NCI-H526 treated with DMSO at 0.1 percent for 48 hours (cell line): ENCODE results near the gene SLC25A11.
"Not testable (repeated sequence)": the region's sequence is repeated elsewhere in the genome, so short reads cannot be mapped to it uniquely, and the experiment has no call there.

ENCODE experiments used
- DNase-seq: peaks from one replicate; lab custom pipeline; 2025; lab: John Stamatoyannopoulos, UW

The SLC25A11 gene

GRCh38 chr17:4945176-4945943 lies 5.5 kb upstream of the SLC25A11 start:
- DNase-seq = no peak

GRCh38 chr17:4944554-4945175 lies 4.8 kb upstream of the SLC25A11 start:
- no peak for DNase-seq

- no peak for DNase-seq
Observed at GRCh38 chr17:4944163-4944553, 4.3 kb upstream of the SLC25A11 start.

GRCh38 chr17:4942760-4943508 lies 3.1 kb upstream of the SLC25A11 start:
- DNase-seq = no peak

- no peak for DNase-seq
Observed at GRCh38 chr17:4941319-4941610, 1.4 kb upstream of the SLC25A11 start.

- no peak for DNase-seq
Observed at GRCh38 chr17:4940555-4941318, 891 bp upstream of the SLC25A11 start.

- no peak for DNase-seq
Observed at GRCh38 chr17:4939546-4939795, 375 bp downstream of the SLC25A11 start.

- DNase-seq = no peak
Observed at GRCh38 chr17:4938688-4939545, 929 bp downstream of the SLC25A11 start.

GRCh38 chr17:4938069-4938491 lies 1.8 kb downstream of the SLC25A11 start:
- no peak for DNase-seq

GRCh38 chr17:4937553-4937952 lies 2.3 kb downstream of the SLC25A11 start:
- DNase-seq = no peak

GRCh38 chr17:4936436-4936835 lies 3.4 kb downstream of the SLC25A11 start:
- DNase-seq = no peak

- no peak for DNase-seq
Observed at GRCh38 chr17:4935650-4936049, 4.2 kb downstream of the SLC25A11 start.

- no peak for DNase-seq
Observed at GRCh38 chr17:4934173-4934979, 5.5 kb downstream of the SLC25A11 start.

- no peak for DNase-seq
Observed at GRCh38 chr17:4933646-4934045, 6.2 kb downstream of the SLC25A11 start.

GRCh38 chr17:4932756-4933155 lies 7.1 kb downstream of the SLC25A11 start:
- no peak for DNase-seq

- DNase-seq = no peak
Observed at GRCh38 chr17:4931963-4932362, 7.9 kb downstream of the SLC25A11 start, which contains the start of gene GP1BA. GP1BA (plus strand) TSS chr17:4932277; CDS start chr17:4932605, 328 bp downstream.

GRCh38 chr17:4928881-4929280 lies 11.0 kb downstream of the SLC25A11 start:
- DNase-seq = no peak

- DNase-seq = not testable (repeated sequence)
Observed at GRCh38 chr17:4926577-4927335, 13.1 kb downstream of the SLC25A11 start.

- no peak for DNase-seq
Observed at GRCh38 chr17:4921320-4921719, 18.5 kb downstream of the SLC25A11 start.
